SH-SY5Y (cell line): Measurements from ENCODE around the gene SOX13.

Experiments used
- GATA2 ChIP-seq: IDR thresholded peaks from 2 replicates; pipeline ENCODE4 v1.6.1; 2011; ENCODE audit warnings: mild to moderate bottlenecking, low read depth, low read length
- GATA3 ChIP-seq: IDR thresholded peaks from 2 replicates; pipeline ENCODE4 v1.6.1; 2011; ENCODE audit warnings: low read depth, mild to moderate bottlenecking, low read length, moderate library complexity

DNA sequence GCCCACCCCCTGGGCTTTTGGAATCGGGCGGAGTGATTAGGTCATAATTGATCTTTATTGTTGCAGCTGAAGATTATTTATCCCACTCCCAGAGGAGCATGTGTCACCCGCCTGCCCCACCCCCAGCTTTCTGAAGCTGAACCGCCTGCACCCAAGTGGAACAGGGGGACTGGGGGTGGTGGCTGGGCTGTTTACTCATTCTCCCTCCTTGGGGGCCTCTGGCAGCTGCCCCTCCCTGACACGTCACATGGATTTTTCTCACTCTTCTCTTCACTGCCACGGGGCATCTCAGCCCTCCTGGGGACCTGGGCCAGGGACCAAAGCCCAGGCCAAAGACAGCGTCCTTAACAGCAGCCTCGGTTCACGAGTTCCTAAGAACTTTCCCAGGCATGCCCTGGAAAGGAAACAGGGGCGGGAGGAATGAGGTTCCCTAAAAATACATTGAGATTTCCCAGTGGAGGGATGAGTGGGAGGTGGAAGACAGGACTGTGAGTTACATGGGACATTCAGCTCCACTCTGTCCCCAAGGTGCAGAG is 31.6 kb upstream of the SOX13 start:
- TF ChIP-seq GATA2, result no peak
- TF ChIP-seq GATA3, result no peak
